Nephron progenitor cell (in vitro differentiated cells): Measurements from ENCODE around the gene FAM180A.

ENCODE experiments used
- DNase-seq: peaks from one replicate; pipeline ENCODE4 v3.0.0; 2021
- H3K27ac Mint-ChIP-seq: 2 replicates; pipeline ENCODE4 v1.8.0; 2021; ENCODE audit warnings: mild to moderate bottlenecking, moderate library complexity, mixed read lengths
- H3K27me3 Mint-ChIP-seq: 2 replicates; pipeline ENCODE4 v1.8.0; 2021; ENCODE audit warnings: mild to moderate bottlenecking, low read depth, mixed read lengths; ENCODE audit not compliant: poor library complexity
- H3K36me3 Mint-ChIP-seq: 2 replicates; pipeline ENCODE4 v1.8.0; 2021; ENCODE audit warnings: low read depth, mixed read lengths
- H3K4me1 Mint-ChIP-seq: 2 replicates; pipeline ENCODE4 v1.8.0; 2021; ENCODE audit warnings: mixed read lengths
- H3K4me3 Mint-ChIP-seq: 2 replicates; pipeline ENCODE4 v1.8.0; 2021; ENCODE audit warnings: mild to moderate bottlenecking, moderate library complexity, mixed read lengths
- H3K9me3 Mint-ChIP-seq: 2 replicates; pipeline ENCODE4 v1.8.0; 2021; ENCODE audit warnings: mild to moderate bottlenecking, moderate library complexity, mixed read lengths
- TF ChIP-seq, protein P1 (sequence below): fragments of 200-600 bp; sonication (generic); IDR thresholded peaks from 2 replicates; pipeline ENCODE4 v1.5.0; 2021; ENCODE audit warnings: antibody characterized with exemption

The FAM180A gene

DNA sequence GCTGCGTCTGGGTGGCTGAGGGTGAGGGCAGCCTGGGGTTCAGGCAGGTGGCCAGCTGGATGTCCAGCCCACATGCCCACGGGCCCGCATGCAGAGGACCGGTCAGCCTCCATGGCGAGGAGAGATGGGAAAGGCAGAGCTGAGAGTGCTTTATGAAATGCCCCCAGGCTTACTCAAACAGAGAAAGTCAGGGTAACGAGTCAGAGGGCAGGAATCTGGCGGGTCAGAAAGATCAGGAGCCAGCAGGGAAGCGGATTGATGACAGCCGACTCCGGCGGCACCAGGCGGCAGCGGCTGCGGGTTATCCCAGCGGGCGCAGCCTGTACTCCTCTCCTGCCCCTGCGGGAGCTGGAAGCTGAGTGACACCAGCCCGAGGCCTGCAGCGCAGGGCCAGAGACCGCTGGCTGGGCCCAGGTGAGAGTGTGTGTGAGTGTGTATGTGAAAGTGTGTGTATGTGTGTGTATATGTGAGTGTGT lies 34.0 kb downstream of the FAM180A start:
- Mint-ChIP-seq H3K27ac (no peak overlapping the region), H3K9me3 (peaks cover under 1% of the 10 kb centered on the region), H3K36me3 (peaks cover 2% of the 10 kb centered on the region), H3K4me3 (no peak overlapping the region), H3K4me1 (peaks cover 24% of the 10 kb centered on the region), H3K27me3 (no peaks in the 10 kb centered on the region)
- peak; percentile 18 for DNase-seq
- TF ChIP-seq, protein P1, sequence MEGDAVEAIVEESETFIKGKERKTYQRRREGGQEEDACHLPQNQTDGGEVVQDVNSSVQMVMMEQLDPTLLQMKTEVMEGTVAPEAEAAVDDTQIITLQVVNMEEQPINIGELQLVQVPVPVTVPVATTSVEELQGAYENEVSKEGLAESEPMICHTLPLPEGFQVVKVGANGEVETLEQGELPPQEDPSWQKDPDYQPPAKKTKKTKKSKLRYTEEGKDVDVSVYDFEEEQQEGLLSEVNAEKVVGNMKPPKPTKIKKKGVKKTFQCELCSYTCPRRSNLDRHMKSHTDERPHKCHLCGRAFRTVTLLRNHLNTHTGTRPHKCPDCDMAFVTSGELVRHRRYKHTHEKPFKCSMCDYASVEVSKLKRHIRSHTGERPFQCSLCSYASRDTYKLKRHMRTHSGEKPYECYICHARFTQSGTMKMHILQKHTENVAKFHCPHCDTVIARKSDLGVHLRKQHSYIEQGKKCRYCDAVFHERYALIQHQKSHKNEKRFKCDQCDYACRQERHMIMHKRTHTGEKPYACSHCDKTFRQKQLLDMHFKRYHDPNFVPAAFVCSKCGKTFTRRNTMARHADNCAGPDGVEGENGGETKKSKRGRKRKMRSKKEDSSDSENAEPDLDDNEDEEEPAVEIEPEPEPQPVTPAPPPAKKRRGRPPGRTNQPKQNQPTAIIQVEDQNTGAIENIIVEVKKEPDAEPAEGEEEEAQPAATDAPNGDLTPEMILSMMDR = no peak

DNA sequence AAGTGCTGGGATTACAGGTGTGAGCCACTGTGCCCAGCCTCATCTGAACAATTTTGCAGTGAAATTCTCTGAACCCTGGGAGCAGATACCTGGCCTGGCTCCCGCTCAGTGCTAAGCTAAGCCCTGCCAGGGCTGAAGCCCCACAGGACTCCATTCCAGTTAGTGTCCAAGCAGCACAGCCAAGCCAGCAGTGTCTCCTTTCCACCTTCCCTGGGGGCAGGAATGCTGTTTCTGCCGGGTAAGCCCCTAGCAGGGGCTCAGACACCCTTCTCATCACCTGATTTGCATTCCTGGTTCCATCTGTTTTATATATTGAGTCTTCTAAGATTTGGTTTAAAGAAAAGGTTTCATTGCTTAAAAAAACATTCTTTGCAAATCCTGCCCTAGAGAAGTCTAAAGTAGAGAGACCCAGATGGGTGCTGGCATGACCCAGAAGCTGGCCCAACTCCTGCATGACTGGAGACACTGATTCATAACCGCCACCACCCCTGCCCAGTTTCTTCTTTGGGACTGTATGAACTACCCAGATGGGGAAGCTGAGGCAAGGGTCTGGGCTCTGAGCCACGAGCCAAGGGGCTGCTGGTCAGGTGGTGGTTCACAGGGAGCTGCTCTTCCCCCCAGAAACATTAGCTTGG lies 34.7 kb downstream of the FAM180A start:
- Mint-ChIP-seq H3K36me3 (peaks cover 6% of the 10 kb centered on the region), H3K27ac (no peak overlapping the region), H3K9me3 (peaks cover 3% of the 10 kb centered on the region), H3K4me3 (no peak overlapping the region), H3K4me1 (peaks cover 21% of the 10 kb centered on the region), H3K27me3 (no peaks in the 10 kb centered on the region)
- TF ChIP-seq, protein P1 = no peak
- no peak for DNase-seq

DNA sequence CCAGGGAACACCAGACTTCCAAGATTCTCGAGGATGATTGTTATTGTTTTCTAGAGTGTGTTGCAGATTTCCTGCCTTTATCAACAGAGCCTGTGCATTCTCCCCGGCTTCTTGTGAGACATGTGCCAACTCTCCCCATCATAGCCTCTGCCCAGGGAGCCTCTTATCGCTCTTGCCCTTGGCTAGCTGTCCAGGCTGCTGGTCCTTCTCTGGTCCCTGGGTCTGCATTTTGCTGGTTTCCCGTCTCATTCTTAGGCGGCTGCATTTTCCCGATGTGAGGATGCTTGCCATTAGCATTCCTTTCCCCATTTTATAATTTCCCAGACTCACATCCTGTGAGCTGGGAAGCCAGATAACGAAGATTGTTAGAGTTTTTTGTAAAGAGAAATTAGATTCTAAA lies 35.8 kb downstream of the FAM180A start:
- H3K4me1 Mint-ChIP-seq = peaks cover 19% of the 10 kb centered on the region
- H3K36me3 Mint-ChIP-seq = peaks cover 6% of the 10 kb centered on the region
- DNase-seq = no peak
- no peaks in the 10 kb centered on the region for H3K27me3 Mint-ChIP-seq
- no peak overlapping the region for H3K4me3 Mint-ChIP-seq
- no peak overlapping the region for H3K27ac Mint-ChIP-seq
- peaks cover 3% of the 10 kb centered on the region for H3K9me3 Mint-ChIP-seq
- TF ChIP-seq, protein P1 = no peak

DNA sequence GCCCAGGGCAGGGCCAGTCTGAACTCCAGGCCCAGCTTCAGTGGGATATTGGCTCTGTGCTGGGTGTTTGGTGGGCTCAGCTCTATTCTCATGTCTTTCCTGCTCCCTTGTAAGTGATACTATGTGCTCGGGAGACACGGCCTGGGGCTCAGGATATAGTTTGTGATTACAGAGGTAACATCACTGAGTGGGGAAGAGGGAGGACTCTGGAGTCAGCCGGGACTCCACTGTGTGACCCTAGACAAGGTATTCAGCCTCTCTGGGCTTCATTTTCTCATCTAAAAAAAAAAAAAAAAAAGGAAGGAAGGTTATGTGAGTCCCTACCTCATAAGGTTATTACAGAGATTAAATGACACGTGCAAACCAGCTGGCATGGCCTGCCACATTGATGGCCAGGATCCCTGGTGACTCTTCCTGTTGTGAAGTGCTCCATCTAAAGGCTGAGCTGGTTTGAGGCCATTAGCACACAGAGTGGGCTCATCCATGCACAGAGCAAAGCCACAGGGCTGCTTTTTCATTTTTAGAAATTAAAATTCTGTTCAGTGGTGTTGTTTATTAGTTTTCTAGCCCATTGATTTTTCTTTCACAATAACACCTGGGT lies 36.3 kb downstream of the FAM180A start:
- Mint-ChIP-seq H3K4me3 (no peak overlapping the region), H3K27me3 (no peaks in the 10 kb centered on the region), H3K9me3 (peaks cover 3% of the 10 kb centered on the region), H3K27ac (no peak overlapping the region), H3K36me3 (peaks cover 6% of the 10 kb centered on the region), H3K4me1 (peaks cover 19% of the 10 kb centered on the region)
- no peak for DNase-seq
- TF ChIP-seq, protein P1 = no peak

DNA sequence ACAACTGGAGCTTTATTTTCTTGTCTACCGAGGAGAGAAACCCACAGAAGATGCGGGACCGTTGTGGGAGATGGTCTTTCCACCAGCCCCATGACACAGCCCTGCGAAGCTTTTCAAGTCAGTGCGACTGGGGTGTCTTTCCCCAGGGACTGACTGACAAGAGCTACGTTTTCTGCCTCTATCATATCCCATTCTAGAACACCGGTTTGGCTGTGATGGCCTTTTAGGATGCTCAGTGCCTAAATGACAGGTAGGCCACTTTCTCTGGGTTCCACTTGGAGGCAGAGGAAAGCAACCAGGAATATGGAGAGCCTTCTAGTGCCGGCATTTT lies 37.5 kb downstream of the FAM180A start:
- no peak overlapping the region for H3K4me3 Mint-ChIP-seq
- H3K9me3 Mint-ChIP-seq = peaks cover 3% of the 10 kb centered on the region
- H3K36me3 Mint-ChIP-seq = peaks cover 6% of the 10 kb centered on the region
- H3K27ac Mint-ChIP-seq = no peak overlapping the region
- peaks cover 19% of the 10 kb centered on the region for H3K4me1 Mint-ChIP-seq
- no peak for DNase-seq
- no peaks in the 10 kb centered on the region for H3K27me3 Mint-ChIP-seq
- TF ChIP-seq, protein P1 = no peak
